HFF-Myc (cell line): Measurements from ENCODE around the gene CISTR.

Source experiments
- DNase-seq: peaks from one replicate; pipeline ENCODE4 v3.0.0-alpha.2; 2011; ENCODE audit warnings: low read depth; ENCODE audit errors: extremely low read depth
- H3K4me3 ChIP-seq: replicated peaks from 2 replicates; pipeline ENCODE4 v1.5.1; 2011; ENCODE audit warnings: low read depth, mild to moderate bottlenecking, control low read depth, low read length
- CTCF ChIP-seq: IDR thresholded peaks from 2 replicates; pipeline ENCODE4 v1.5.1; 2012; ENCODE audit warnings: mild to moderate bottlenecking, low read depth, low read length, control low read depth; ENCODE audit errors: missing control alignments

CISTR gene

GRCh38 chr12:53754188-53754585 is 2.4 kb upstream of the CISTR start:
- no peak for TF ChIP-seq CTCF
- DNase-seq: no peak
- H3K4me3 ChIP-seq: no peak overlapping the region

- TF ChIP-seq CTCF: no peak
- no peak for DNase-seq
- H3K4me3 ChIP-seq: no peak overlapping the region
Measured at GRCh38 chr12:53752621-53753020, 842 bp upstream of the CISTR start.

- no peak overlapping the region for H3K4me3 ChIP-seq
- DNase-seq: no peak
- TF ChIP-seq CTCF: no peak
Measured at GRCh38 chr12:53752192-53752601, 418 bp upstream of the CISTR start.

- peak overlapping the region; percentile 41 for H3K4me3 ChIP-seq
- no peak for DNase-seq
- no peak for TF ChIP-seq CTCF
Measured at GRCh38 chr12:53750812-53751335, 905 bp downstream of the CISTR start.

- TF ChIP-seq CTCF: no peak
- H3K4me3 ChIP-seq: no peak overlapping the region
- no peak for DNase-seq
Measured at GRCh38 chr12:53749986-53750811, 1.6 kb downstream of the CISTR start.

GRCh38 chr12:53748072-53748840 is 3.5 kb downstream of the CISTR start:
- TF ChIP-seq CTCF: no peak
- no peak overlapping the region for H3K4me3 ChIP-seq
- DNase-seq: no peak
